Midbrain (tissue), 1 donor: ENCODE data around the gene ZNF552.

Experiments used
- DNase-seq: peaks from one replicate; lab custom pipeline; 2025; lab: John Stamatoyannopoulos, UW

ZNF552 gene

DNA sequence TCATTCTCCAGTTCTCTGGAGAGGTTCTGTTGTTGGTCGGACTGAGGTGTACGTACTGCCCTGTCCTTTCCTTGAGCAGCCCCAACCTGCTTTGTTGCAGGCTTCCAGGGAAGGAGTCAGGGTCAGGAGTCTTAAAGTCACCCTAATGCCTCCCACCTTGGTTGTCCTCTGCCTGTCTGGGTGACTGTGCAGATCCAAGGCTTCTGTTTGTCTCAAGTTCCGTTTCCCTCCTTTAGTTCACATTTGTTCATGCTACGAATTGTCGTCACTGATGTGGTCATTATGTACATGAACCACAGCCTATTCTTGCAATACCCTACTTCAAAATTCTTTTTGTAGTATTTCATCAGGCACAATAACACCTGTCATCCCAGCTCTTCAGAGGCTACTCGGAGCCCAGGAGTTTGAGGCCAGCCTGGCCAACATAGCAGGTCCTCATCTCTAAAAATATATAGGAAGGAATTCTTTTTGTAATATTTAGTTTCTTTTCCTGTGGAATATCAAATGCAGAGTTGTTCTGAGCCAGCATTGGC lies 37.9 kb downstream of the ZNF552 start:
- no peak for DNase-seq

- DNase-seq, result no peak
Measured at GRCh38 chr19:57773488-57773887, 41.2 kb downstream of the ZNF552 start.

DNA sequence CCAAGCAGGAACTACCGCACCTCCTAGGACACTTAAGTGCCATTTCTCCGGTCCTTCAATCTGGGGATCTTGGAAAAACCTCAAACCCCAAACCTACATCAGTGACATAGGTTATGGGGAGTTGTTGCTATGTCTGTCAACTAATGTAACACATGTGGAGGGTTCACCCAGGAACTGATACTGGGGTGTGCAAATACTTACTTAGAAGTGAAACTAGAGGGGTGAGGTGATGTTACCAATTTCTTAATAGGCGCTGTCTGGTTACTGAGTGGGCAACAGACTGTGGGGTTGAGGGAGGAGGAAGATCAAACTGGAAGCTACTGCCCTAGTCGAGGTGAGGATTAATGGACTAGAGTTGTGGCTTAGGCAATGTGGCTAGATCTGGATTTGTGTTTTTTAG lies 43.3 kb downstream of the ZNF552 start:
- no peak for DNase-seq

DNA sequence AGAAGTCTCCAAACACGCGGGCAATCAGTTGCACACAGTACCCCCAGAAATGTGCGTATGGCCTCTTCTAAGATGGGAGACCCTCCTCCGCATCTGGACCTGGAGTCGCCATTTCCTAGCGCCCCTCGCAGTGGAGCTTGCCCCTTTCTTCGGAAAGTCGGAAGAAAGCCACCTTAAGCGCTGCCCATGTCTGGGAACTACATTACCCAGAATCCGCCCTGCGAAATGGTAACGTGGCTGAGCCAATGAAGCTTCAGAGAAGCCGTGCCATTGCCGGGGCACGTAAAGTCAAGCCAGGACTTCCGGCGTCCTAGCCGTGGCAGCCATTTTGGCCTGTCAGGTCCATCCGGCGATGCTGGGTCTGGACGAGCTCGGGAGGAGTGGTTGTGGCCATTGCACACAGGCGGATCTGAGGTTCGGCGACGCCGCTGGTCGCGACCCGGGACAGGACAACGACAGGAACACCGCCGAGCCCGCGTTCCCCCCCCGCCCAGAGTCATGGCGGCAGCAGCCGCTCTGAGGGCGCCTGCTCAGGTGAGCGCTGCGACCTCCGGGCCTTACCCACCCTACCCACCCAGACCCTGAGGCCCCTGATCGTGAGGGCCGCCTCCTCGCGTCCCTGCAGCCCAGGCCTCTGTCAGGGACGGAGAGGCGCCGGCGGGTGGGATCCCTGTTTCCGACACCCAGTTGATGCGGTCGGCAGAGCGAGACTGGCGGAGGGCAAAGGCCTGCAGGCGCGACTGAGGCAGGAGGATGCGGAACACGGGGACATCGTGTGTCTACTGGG lies 45.2 kb downstream of the ZNF552 start, which contains the start of gene ZNF586:
Gene ZNF586 (plus strand): TSS at position 332 of the 787 bp plus-strand sequence. CDS start 167 bp downstream, at position 499.
- peak; percentile 95 for DNase-seq

GRCh38 chr19:57759096-57759495 lies 55.6 kb downstream of the ZNF552 start:
- peak; percentile 2 for DNase-seq

- no peak for DNase-seq
Measured at GRCh38 chr19:57757941-57758340, 56.8 kb downstream of the ZNF552 start.
